Neuronal stem cell (in vitro differentiated cells): Measurements from ENCODE around the gene TLE1.

Experiments used
- DNase-seq: peaks from one replicate; pipeline ENCODE4 v3.0.0-alpha.2; 2013; ENCODE audit warnings: low spot score
- H2AFZ ChIP-seq: one replicate; pipeline ENCODE4 v1.6.1; 2013; ENCODE audit warnings: mild to moderate bottlenecking, low read length, inconsistent platforms
- H2AK5ac ChIP-seq: 2 replicates; pipeline ENCODE4 v1.6.1; 2013; ENCODE audit warnings: low read depth, mild to moderate bottlenecking, inconsistent platforms, low read length, moderate library complexity, mixed read lengths
- H2BK120ac ChIP-seq: 2 replicates; pipeline ENCODE4 v1.6.1; 2013; ENCODE audit warnings: low read depth, mild to moderate bottlenecking, inconsistent platforms, low read length, moderate library complexity, mixed read lengths
- H2BK12ac ChIP-seq: one replicate; pipeline ENCODE4 v1.6.1; 2013; ENCODE audit warnings: low read length, inconsistent platforms
- H2BK15ac ChIP-seq: 2 replicates; pipeline ENCODE4 v1.6.1; 2013; ENCODE audit warnings: mild to moderate bottlenecking, low read length, inconsistent platforms, mixed read lengths
- H2BK5ac ChIP-seq: one replicate; pipeline ENCODE4 v1.6.1; 2013; ENCODE audit warnings: inconsistent platforms, mild to moderate bottlenecking, low read length, moderate library complexity
- H3K14ac ChIP-seq: one replicate; pipeline ENCODE4 v1.6.1; 2013; ENCODE audit warnings: low read length, inconsistent platforms
- H3K18ac ChIP-seq: 2 replicates; pipeline ENCODE4 v1.6.1; 2013; ENCODE audit warnings: low read length, inconsistent platforms
- H3K23ac ChIP-seq: 2 replicates; pipeline ENCODE4 v1.6.1; 2013; ENCODE audit warnings: low read depth, mild to moderate bottlenecking, mixed read lengths, low read length, inconsistent platforms; ENCODE audit not compliant: poor library complexity
- H3K27ac ChIP-seq: replicated peaks from 3 replicates; pipeline ENCODE4 v1.5.1; 2013; ENCODE audit warnings: low read length, inconsistent platforms
- H3K27me3 ChIP-seq, 3 experiments: 2 replicates each; pipeline ENCODE4 v1.6.1; 2013; ENCODE audit warnings: low read length in 3 of 3, mild to moderate bottlenecking in 2 of 3, inconsistent platforms in 1 of 3, low read depth in 1 of 3, mixed read lengths in 1 of 3, moderate library complexity in 1 of 3; ENCODE audit not compliant: control insufficient read depth in 3 of 3, insufficient read depth in 3 of 3
- H3K36me3 ChIP-seq, 2 donors: replicated peaks in 1 of 2; 2 replicates each; pipeline ENCODE4 v1.6.1; 2013; ENCODE audit warnings: low read length in 2 of 2; ENCODE audit not compliant: control insufficient read depth in 2 of 2, insufficient read depth in 2 of 2
- H3K4ac ChIP-seq: 2 replicates; pipeline ENCODE4 v1.6.1; 2013; ENCODE audit warnings: inconsistent platforms, mild to moderate bottlenecking, low read length, moderate library complexity
- H3K4me1 ChIP-seq, 2 donors: 1 replicate in 1 of 2; 2 replicates in 1 of 2; pipeline ENCODE4 v1.6.1; 2013; ENCODE audit warnings: low read length in 2 of 2, low read depth in 1 of 2; ENCODE audit not compliant: control insufficient read depth in 2 of 2, insufficient read depth in 1 of 2
- H3K4me2 ChIP-seq: one replicate; pipeline ENCODE4 v1.6.1; 2013; ENCODE audit warnings: mild to moderate bottlenecking, low read length, inconsistent platforms; ENCODE audit not compliant: insufficient read depth, poor library complexity, severe bottlenecking
- H3K4me3 ChIP-seq, 2 donors: 2 replicates each; pipeline ENCODE4 v1.5.1; 2013; ENCODE audit warnings: low read length in 2 of 2, mild to moderate bottlenecking in 2 of 2, inconsistent platforms in 1 of 2, moderate library complexity in 1 of 2
- H3K79me1 ChIP-seq: one replicate; pipeline ENCODE4 v1.6.1; 2013; ENCODE audit warnings: low read depth, mild to moderate bottlenecking, inconsistent platforms, low read length, moderate library complexity
- H3K9ac ChIP-seq: one replicate; pipeline ENCODE4 v1.6.1; 2013; ENCODE audit warnings: mild to moderate bottlenecking, low read depth, low read length, inconsistent platforms; ENCODE audit not compliant: poor library complexity
- H3K9me3 ChIP-seq, 2 donors: replicated peaks in 1 of 2; 2 replicates each; pipeline versions ENCODE3 to v1.6.1; 2013; ENCODE audit warnings: low read length in 2 of 2, mild to moderate bottlenecking in 2 of 2, inconsistent platforms in 1 of 2, low read depth in 1 of 2, mixed read lengths in 1 of 2, moderate library complexity in 1 of 2; ENCODE audit not compliant: control insufficient read depth in 2 of 2, insufficient read depth in 1 of 2
- H4K8ac ChIP-seq: one replicate; pipeline ENCODE4 v1.6.1; 2013; ENCODE audit warnings: low read depth, mild to moderate bottlenecking, inconsistent platforms, low read length, moderate library complexity
- H4K91ac ChIP-seq: one replicate; pipeline ENCODE4 v1.6.1; 2013; ENCODE audit warnings: low read length, low read depth, mild to moderate bottlenecking, inconsistent platforms; ENCODE audit not compliant: poor library complexity
- WGBS, 2 donors: extraction: QIAGEN DNeasy Blood & Tissue Kit; methylation state at CpG; one replicate each; pipeline ENCODE4 v1.1.7; 2013; ENCODE audit warnings: missing lambda C conversion rate in 2 of 2, mixed read lengths in 1 of 2; ENCODE audit not compliant: insufficient read length in 2 of 2, insufficient replicate concordance in 1 of 2; ENCODE audit errors: extremely low coverage in 2 of 2; 5-methylcytosine and 5-hydroxymethylcytosine counted together

The TLE1 gene

GRCh38 chr9:81705578-81705977 is 16.2 kb upstream of the TLE1 start:
- Histone ChIP-seq H3K4ac (no peak overlapping the region), H3K9me3 (no peaks in the 10 kb centered on the region), H3K9ac (no peak overlapping the region), H3K23ac (no peak overlapping the region), H3K14ac (no peak overlapping the region), H3K4me1 (no peaks in the 10 kb centered on the region), H2BK12ac (no peak overlapping the region), H2AK5ac (no peak overlapping the region), H3K36me3 (no peaks in the 10 kb centered on the region), H4K91ac (no peak overlapping the region), H3K18ac (no peak overlapping the region), H3K27ac (no peak overlapping the region), H2BK15ac (no peak overlapping the region), H2AFZ (no peak overlapping the region), H2BK5ac (no peak overlapping the region), H2BK120ac (no peak overlapping the region), H3K79me1 (no peaks in the 10 kb centered on the region), H3K4me3 (no peak overlapping the region), H4K8ac (no peak overlapping the region), H3K4me2 (no peak overlapping the region), H3K27me3 (no peaks in the 10 kb centered on the region)
- no peak for DNase-seq
- no CpG with 5 or more reads among the region's 2 CpGs for WGBS, 2 donors

DNA sequence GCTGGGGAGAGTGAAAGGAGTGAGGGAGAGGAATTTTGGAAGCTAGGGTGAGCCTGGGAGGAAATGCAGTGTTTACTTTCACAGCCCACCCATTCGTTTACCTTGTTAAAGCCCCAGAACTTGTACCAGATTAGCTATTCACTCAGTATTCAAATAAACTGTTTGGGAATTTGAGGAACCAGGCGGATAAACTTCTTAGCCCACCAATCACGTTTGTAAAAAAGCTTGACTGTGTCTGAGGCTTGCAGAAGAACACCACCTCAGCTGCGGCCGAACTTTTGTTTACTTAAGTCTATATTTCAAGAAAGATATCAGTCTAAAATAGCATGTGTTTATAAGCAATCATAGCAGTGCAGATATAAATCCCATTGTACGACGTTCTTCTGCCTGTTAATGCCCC is 5.2 kb upstream of the TLE1 start:
- Histone ChIP-seq H3K23ac (no peak overlapping the region), H2AK5ac (no peak overlapping the region), H2BK5ac (no peak overlapping the region), H4K8ac (no peak overlapping the region), H3K14ac (no peak overlapping the region), H3K4me3 (no peak overlapping the region), H3K9ac (no peak overlapping the region), H3K27me3 (peaks cover 0 to 37% (median 5%) of the 10 kb centered on the region in 3 experiments), H2BK12ac (no peak overlapping the region), H3K4me1 (peaks cover 0 to 7% of the 10 kb centered on the region in 2 donors), H3K4me2 (no peak overlapping the region), H4K91ac (no peak overlapping the region), H2AFZ (no peak overlapping the region), H3K4ac (no peak overlapping the region), H3K36me3 (no peaks in the 10 kb centered on the region), H3K18ac (no peak overlapping the region), H3K27ac (no peak overlapping the region), H3K9me3 (no peaks in the 10 kb centered on the region), H2BK120ac (no peak overlapping the region), H3K79me1 (no peaks in the 10 kb centered on the region), H2BK15ac (no peak overlapping the region)
- no peak for DNase-seq
- WGBS, 2 donors, result no CpG with 5 or more reads among the region's 7 CpGs

DNA sequence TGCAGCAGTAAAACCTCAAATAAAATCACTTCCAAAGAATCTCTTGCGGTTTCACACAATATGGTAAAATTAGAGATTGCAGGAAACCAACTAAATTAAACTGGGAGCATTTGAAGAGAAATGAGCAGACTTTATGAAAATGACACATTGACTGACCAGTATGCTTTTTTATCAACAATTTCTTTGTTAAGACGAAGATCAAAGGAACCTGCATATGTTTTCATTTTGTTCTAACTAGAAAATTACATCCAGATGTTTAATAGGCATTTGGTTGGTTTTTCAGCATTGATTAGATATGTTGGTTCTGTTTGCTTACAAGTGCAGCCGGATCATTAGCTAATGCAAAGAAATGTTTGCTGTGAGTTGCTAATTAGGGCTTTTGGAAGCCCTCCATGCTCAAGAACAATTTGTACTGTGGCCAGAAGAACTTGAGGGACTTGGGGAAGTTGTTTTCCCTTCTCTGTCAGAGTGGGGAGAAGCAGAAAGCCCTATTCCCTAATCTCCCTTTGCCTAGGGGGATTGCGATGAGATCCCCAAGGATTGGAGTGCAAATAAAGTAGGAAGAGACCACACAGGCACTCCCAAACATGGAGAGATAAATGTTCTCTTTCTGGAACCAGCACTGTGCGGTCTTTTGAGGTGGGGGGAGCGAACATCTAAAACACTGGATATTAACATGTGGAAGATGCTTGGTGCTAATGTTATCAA is 4.5 kb upstream of the TLE1 start:
- no peak overlapping the region for H2AK5ac ChIP-seq
- H3K79me1 ChIP-seq, result no peaks in the 10 kb centered on the region
- no peak overlapping the region for H2BK120ac ChIP-seq
- no peak overlapping the region for H3K27ac ChIP-seq
- no peaks in the 10 kb centered on the region for H3K9me3 ChIP-seq
- no peak overlapping the region for H3K23ac ChIP-seq
- no peaks in the 10 kb centered on the region for H3K36me3 ChIP-seq
- no peak overlapping the region for H3K14ac ChIP-seq
- H2BK5ac ChIP-seq, result no peak overlapping the region
- H3K4me1 ChIP-seq, result peaks cover 0 to 7% of the 10 kb centered on the region in 2 donors
- no peak for DNase-seq
- H2AFZ ChIP-seq, result no peak overlapping the region
- H2BK12ac ChIP-seq, result no peak overlapping the region
- no peak overlapping the region for H3K18ac ChIP-seq
- H4K91ac ChIP-seq, result no peak overlapping the region
- no peak overlapping the region for H3K4ac ChIP-seq
- no CpG with 5 or more reads among the region's 6 CpGs for WGBS, 2 donors
- no peak overlapping the region for H3K4me2 ChIP-seq
- no peak overlapping the region for H2BK15ac ChIP-seq
- no peak overlapping the region for H3K4me3 ChIP-seq
- no peak overlapping the region for H4K8ac ChIP-seq
- no peak overlapping the region for H3K9ac ChIP-seq
- peaks cover 0 to 37% (median 5%) of the 10 kb centered on the region in 3 experiments for H3K27me3 ChIP-seq

DNA sequence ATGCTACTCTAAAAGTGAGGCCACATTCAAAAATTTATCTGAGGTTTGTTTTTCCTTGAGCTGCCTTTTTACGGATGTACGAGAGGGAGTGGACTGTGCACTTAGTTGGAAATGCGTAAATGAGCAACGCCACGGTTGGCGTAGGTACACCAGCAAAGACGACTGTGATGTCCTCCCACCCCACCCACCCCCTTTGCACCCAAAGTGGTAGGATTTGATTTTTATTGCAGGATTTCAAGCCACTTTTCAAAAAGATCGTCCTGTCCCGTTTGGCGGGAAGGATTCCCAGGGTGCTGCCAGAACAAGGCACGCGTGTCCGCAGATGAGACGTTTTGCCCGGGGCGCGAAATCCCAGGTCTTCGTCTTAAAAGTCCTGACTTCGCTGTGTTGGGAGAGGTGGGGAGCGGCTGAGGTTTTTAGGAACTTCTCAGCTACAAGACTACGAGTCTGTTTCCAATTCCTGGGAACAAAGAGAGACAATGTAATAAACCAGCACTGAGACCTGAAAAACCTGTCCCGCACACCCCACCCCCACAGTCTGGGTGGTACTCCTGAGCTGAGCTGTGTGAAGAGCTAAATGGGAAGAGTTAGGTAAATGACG is 1.0 kb upstream of the TLE1 start:
- Histone ChIP-seq H3K18ac (peak overlapping the region; percentile 5), H4K91ac (no peak overlapping the region), H3K27me3 (peaks cover 0 to 32% (median 5%) of the 10 kb centered on the region in 3 experiments), H2AK5ac (no peak overlapping the region), H4K8ac (no peak overlapping the region), H3K4me2 (peak overlapping the region; percentile 69), H3K4me3 (peak overlapping the region; percentile 43 to 73), H3K36me3 (peaks cover 0 to 13% of the 10 kb centered on the region in 2 donors), H3K27ac (no peak overlapping the region), H2BK12ac (no peak overlapping the region), H3K9ac (no peak overlapping the region), H3K9me3 (no peaks in the 10 kb centered on the region), H3K79me1 (peaks cover 3% of the 10 kb centered on the region), H2BK120ac (no peak overlapping the region), H3K4ac (no peak overlapping the region), H2BK15ac (no peak overlapping the region), H3K23ac (no peak overlapping the region), H3K4me1 (peaks cover 6 to 18% of the 10 kb centered on the region in 2 donors), H3K14ac (no peak overlapping the region), H2BK5ac (no peak overlapping the region), H2AFZ (peak overlapping the region; percentile 76)
- 100% methylated on average over 1 of the region's 23 CpGs; no CpG with 5 or more reads in 1 of the 2 donors for WGBS, 2 donors
- no peak for DNase-seq
